Mammary epithelial cell (primary cell): ENCODE data around the gene MAGIX.

ENCODE experiments used
- EZH2 ChIP-seq: IDR thresholded peaks from 2 replicates; pipeline ENCODE4 v1.6.1; 2012; ENCODE audit warnings: low read length, inconsistent platforms, borderline replicate concordance
- TF ChIP-seq, protein P1 (sequence below), 2 donors: IDR thresholded peaks in 1 of 2; conservative IDR thresholded peaks in 1 of 2; 2 replicates each; pipeline ENCODE4 v1.5.1; 2011 to 2012; ENCODE audit warnings: inconsistent platforms in 2 of 2, low read length in 2 of 2, mild to moderate bottlenecking in 2 of 2, control low read depth in 1 of 2, low read depth in 1 of 2; ENCODE audit not compliant: insufficient read depth in 1 of 2; ENCODE audit errors: extremely low read depth in 1 of 2

GRCh38 chrX:49191574-49192011, 29.0 kb downstream of the MAGIX start:
- TF ChIP-seq, protein P1, sequence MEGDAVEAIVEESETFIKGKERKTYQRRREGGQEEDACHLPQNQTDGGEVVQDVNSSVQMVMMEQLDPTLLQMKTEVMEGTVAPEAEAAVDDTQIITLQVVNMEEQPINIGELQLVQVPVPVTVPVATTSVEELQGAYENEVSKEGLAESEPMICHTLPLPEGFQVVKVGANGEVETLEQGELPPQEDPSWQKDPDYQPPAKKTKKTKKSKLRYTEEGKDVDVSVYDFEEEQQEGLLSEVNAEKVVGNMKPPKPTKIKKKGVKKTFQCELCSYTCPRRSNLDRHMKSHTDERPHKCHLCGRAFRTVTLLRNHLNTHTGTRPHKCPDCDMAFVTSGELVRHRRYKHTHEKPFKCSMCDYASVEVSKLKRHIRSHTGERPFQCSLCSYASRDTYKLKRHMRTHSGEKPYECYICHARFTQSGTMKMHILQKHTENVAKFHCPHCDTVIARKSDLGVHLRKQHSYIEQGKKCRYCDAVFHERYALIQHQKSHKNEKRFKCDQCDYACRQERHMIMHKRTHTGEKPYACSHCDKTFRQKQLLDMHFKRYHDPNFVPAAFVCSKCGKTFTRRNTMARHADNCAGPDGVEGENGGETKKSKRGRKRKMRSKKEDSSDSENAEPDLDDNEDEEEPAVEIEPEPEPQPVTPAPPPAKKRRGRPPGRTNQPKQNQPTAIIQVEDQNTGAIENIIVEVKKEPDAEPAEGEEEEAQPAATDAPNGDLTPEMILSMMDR (conservative IDR thresholded peaks at IDR 0.05 in 1 of 2, IDR thresholded peaks at IDR 0.05 in 1 of 2; ENCODE audit: extremely low read depth in 1 of 2, insufficient read depth in 1 of 2, low read depth in 1 of 2, low read length in 2 of 2), result no peak
- no peak for TF ChIP-seq EZH2
